Right renal pelvis (tissue), 4 donors: Measurements from ENCODE around the gene CTSD. TPM values are rescaled to one million over a fixed set of nuclear protein-coding genes. Genes with fewer than 3 reads are reported as not detected.

Experiments used
- polyA plus RNA-seq, 4 donors: library from polyadenylated mRNA; unstranded; fragments of 120-200 nt; gene quantifications; one replicate each; pipeline ENCODE4 v1.2.1, GENCODE V29; 2013; ENCODE audit not compliant: insufficient read length in 4 of 4

The CTSD gene
- polyA plus RNA-seq, 4 donors, result 226 to 306 (median 234) TPM

Other genes starting within 250 kb of the CTSD start
- 1 to 10 TPM; 2.9 to 5.7 (median 4.3) TPM for gene DUSP8, start 191.7 kb downstream of the CTSD start, polyA plus RNA-seq
- gene KRTAP5-1, start 178.6 kb downstream of the CTSD start, polyA plus RNA-seq, result under 1 TPM in 1 of 4 donors, not detected in 3; 0.36 TPM
- gene KRTAP5-2, start 165.6 kb downstream of the CTSD start, polyA plus RNA-seq, result under 1 TPM in 2 of 4 donors, not detected in 2; 0.19 to 0.27 TPM
- not detected for gene KRTAP5-3, start 155.5 kb downstream of the CTSD start, polyA plus RNA-seq
- under 1 TPM in 1 of 4 donors, not detected in 3; 0.05 TPM for gene KRTAP5-4, start 141.8 kb downstream of the CTSD start, polyA plus RNA-seq
- not detected for gene KRTAP5-5, start 134.2 kb downstream of the CTSD start, polyA plus RNA-seq
- gene KRTAP5-6, start 66.7 kb downstream of the CTSD start, polyA plus RNA-seq, result under 1 TPM in 1 of 4 donors, not detected in 3; 0.14 TPM
- gene IFITM10, start 13.3 kb downstream of the CTSD start, polyA plus RNA-seq, result under 1 TPM; 0.10 to 0.39 (median 0.21) TPM
- under 1 TPM in 3 of 4 donors, not detected in 1; 0.15 to 0.69 (median 0.39) TPM for gene SYT8, start 71.1 kb upstream of the CTSD start, polyA plus RNA-seq
- gene TNNI2, start 75.1 kb upstream of the CTSD start, polyA plus RNA-seq, result under 1 TPM; 0.30 to 0.77 (median 0.49) TPM
- 1 to 10 TPM; 5.0 to 8.9 (median 6.4) TPM for gene LSP1, start 89.2 kb upstream of the CTSD start, polyA plus RNA-seq
- under 1 TPM; 0.07 to 0.23 (median 0.14) TPM for gene PRR33, start 128.0 kb upstream of the CTSD start, polyA plus RNA-seq
- 10 to 100 TPM in 2 of 4 donors, 1 to 10 TPM in 2; 5.9 to 15.3 (median 8.8) TPM for gene TNNT3, start 155.8 kb upstream of the CTSD start, polyA plus RNA-seq
- gene MRPL23, start 183.4 kb upstream of the CTSD start, polyA plus RNA-seq, result 10 to 100 TPM; 49.5 to 76.5 (median 54.2) TPM
- 1,000 to 10,000 TPM; 2,958 to 3,802 (median 3,161) TPM for gene H19, start 233.9 kb upstream of the CTSD start, polyA plus RNA-seq